ENCODE measurements around the gene TUBGCP6. TPM values are rescaled to one million over a fixed set of nuclear protein-coding genes. Genes with fewer than 3 reads are reported as not detected.

Gene TUBGCP6
- total and polyA plus RNA-seq, 2 donors (not counting 1 experiment from before 2014, with no cell fraction given): 137 to 178 TPM

DNA sequence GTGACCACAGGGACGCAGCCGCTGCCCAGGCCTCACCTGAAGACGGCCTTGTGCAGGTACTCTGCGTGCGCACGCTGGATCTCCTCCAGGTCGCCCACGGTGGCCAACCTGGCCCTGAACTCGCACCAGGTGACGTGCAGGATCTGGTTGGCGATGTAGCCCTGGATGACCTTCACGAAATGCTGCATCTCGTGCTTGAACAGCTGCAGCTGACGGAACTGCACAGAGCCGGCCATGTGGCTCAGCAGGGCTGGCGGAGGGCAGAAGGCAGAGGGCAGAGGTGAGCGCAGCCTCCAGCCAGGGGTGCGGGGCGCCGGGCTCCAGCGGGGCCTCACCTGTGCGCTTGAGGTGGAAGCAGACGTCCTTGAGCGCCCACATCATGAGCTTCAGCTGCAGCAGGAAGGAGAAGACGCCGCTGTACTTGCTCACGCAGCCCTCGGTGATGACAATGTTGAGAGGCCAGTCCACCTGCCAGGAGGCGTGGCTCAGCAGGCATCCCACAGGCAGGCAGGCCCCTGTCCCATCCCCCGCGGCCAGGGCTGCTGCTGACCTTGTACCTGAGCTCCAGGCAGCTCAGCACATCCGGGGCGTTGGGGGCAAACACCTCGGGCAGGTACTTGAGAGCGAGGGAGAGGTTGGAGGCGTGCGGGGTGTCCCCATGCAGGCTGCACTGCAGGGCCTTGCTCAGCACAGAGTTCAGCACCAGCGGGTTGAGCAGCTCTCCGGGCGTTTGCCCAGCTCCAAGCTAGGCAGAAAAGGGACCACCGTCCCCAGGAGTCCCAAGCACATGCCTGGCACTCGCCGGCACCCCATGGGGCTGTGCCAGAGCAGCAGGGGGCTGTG is 26.4 kb downstream of the TUBGCP6 start:
- H3K27ac Mint-ChIP-seq: no peak overlapping the region
- no peaks in the 10 kb centered on the region for H3K9me3 Mint-ChIP-seq (ENCODE audit: insufficient read depth)
- intact Hi-C loops (cut with micrococcal nuclease): no loop called here
- H3K27me3 Mint-ChIP-seq: no peaks in the 10 kb centered on the region
- WGBS (ENCODE audit: insufficient coverage): 88% methylated on average over 43 of the region's 43 CpGs
- peaks cover 0 to 75% of the 10 kb centered on the region in 2 experiments for H3K36me3 ChIP-seq (replicated peaks in 1 of 2; ENCODE audit: control extremely low read depth in 1 of 2, control insufficient read depth in 1 of 2, extremely low read depth in 1 of 2, insufficient read depth in 2 of 2, low read length in 1 of 2)
- TF ChIP-seq, protein P1, sequence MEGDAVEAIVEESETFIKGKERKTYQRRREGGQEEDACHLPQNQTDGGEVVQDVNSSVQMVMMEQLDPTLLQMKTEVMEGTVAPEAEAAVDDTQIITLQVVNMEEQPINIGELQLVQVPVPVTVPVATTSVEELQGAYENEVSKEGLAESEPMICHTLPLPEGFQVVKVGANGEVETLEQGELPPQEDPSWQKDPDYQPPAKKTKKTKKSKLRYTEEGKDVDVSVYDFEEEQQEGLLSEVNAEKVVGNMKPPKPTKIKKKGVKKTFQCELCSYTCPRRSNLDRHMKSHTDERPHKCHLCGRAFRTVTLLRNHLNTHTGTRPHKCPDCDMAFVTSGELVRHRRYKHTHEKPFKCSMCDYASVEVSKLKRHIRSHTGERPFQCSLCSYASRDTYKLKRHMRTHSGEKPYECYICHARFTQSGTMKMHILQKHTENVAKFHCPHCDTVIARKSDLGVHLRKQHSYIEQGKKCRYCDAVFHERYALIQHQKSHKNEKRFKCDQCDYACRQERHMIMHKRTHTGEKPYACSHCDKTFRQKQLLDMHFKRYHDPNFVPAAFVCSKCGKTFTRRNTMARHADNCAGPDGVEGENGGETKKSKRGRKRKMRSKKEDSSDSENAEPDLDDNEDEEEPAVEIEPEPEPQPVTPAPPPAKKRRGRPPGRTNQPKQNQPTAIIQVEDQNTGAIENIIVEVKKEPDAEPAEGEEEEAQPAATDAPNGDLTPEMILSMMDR (IDR thresholded peaks at IDR 0.05): no peak
- no peak for TF ChIP-seq EZH2 (IDR thresholded peaks at IDR 0.05; ENCODE audit: borderline replicate concordance, insufficient read depth, low read depth, low read length, poor library complexity, severe bottlenecking)
- no peak for ATAC-seq (ENCODE audit: low read depth)
- CTCF ChIA-PET: interaction anchor here (3.5 kb wide), 1 partner anchor 69 kb away, joined by 11 read pairs; no protein-coding TSS in a partner anchor
- no peak overlapping the region for H3K9ac ChIP-seq (ENCODE audit: low read length)
- no peak overlapping the region for H3K4me2 ChIP-seq (replicated peaks; ENCODE audit: low read depth, low read length, poor library complexity, severe bottlenecking)
- H3K4me1 Mint-ChIP-seq: peaks cover 2% of the 10 kb centered on the region
- no peak overlapping the region for H3K4me3 ChIP-seq (ENCODE audit: control extremely low read depth in 1 of 5, extremely low read depth in 1 of 5, insufficient read depth in 1 of 5, low read depth in 2 of 5, low read length in 4 of 5)
- peak; percentile 34 for DNase-seq
- no peak overlapping the region for H3K27ac ChIP-seq (ENCODE audit: low read length in 2 of 2)
- POLR2A ChIA-PET: interaction anchor here (0.6 kb wide), 1 partner anchor 282 kb away, joined by 4 read pairs; no protein-coding TSS in a partner anchor
- H2AFZ ChIP-seq (ENCODE audit: insufficient read depth, low read depth, low read length, poor library complexity, severe bottlenecking): no peak overlapping the region
- no peaks in the 10 kb centered on the region for H3K4me1 ChIP-seq (ENCODE audit: control insufficient read depth in 2 of 2, insufficient read depth in 2 of 2, low read length in 2 of 2)
- H3K79me2 ChIP-seq (ENCODE audit: control insufficient read depth, insufficient read depth, low read length): no peaks in the 10 kb centered on the region
- no peaks in the 10 kb centered on the region for H3K9me3 ChIP-seq (ENCODE audit: control extremely low read depth in 1 of 3, control insufficient read depth in 2 of 3, insufficient read depth in 1 of 3, low read length in 2 of 3)
- H3K4me3 Mint-ChIP-seq: no peak overlapping the region
- peaks cover 22% of the 10 kb centered on the region for H4K20me1 ChIP-seq (ENCODE audit: control insufficient read depth, insufficient read depth, low read length, poor library complexity, severe bottlenecking)
- no peaks in the 10 kb centered on the region for H3K27me3 ChIP-seq (replicated peaks in 1 of 4; ENCODE audit: control extremely low read depth in 1 of 4, control insufficient read depth in 3 of 4, insufficient read depth in 4 of 4, low read length in 3 of 4)

DNA sequence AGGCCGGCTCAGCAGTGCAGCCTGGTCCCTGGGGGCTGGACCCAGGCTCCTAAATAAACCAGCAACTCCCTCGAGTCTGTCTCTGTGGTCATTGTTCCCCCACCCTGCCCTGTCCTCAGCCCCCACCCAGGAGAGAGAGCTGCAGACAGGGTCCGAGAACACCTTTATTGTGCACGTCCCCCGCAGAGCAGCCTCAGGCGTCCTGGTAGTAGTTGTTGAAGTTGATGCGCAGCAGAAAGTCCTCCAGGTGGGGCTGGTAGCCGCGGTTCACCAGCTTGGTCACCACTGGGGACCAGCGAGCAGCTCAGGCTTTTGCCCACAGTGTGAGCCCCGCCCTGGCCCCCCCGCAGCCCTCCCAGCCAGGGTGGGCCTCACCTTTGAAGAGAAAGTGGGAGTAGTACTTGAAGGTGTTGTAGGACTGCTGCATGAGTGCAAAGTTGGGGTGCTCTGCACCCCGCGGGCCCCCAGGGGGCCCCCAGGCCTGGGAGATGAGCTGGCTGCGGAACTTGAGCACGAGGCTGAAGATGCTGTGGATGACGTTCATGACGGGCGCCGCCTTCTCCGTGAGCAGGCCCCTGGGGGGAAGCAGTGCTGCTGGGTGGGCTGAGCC is 27.2 kb downstream of the TUBGCP6 start:
- peak overlapping the region; percentile 50 for H3K27ac Mint-ChIP-seq
- Histone ChIP-seq H3K79me2 (ENCODE audit: control insufficient read depth, insufficient read depth, low read length) (peaks cover 6% of the 10 kb centered on the region), H3K27me3 (replicated peaks in 1 of 4; ENCODE audit: control extremely low read depth in 1 of 4, control insufficient read depth in 3 of 4, insufficient read depth in 4 of 4, low read length in 3 of 4) (no peaks in the 10 kb centered on the region), H3K9me3 (ENCODE audit: control extremely low read depth in 1 of 3, control insufficient read depth in 2 of 3, insufficient read depth in 1 of 3, low read length in 2 of 3) (no peaks in the 10 kb centered on the region), H3K9ac (ENCODE audit: low read length) (no peak overlapping the region), H3K4me3 (ENCODE audit: control extremely low read depth in 1 of 5, extremely low read depth in 1 of 5, insufficient read depth in 1 of 5, low read depth in 2 of 5, low read length in 4 of 5) (no peak overlapping the region), H2AFZ (ENCODE audit: insufficient read depth, low read depth, low read length, poor library complexity, severe bottlenecking) (no peak overlapping the region), H3K36me3 (replicated peaks in 1 of 2; ENCODE audit: control extremely low read depth in 1 of 2, control insufficient read depth in 1 of 2, extremely low read depth in 1 of 2, insufficient read depth in 2 of 2, low read length in 1 of 2) (peaks cover 0 to 76% of the 10 kb centered on the region in 2 experiments), H3K4me2 (replicated peaks; ENCODE audit: low read depth, low read length, poor library complexity, severe bottlenecking) (no peak overlapping the region), H3K27ac (ENCODE audit: low read length in 2 of 2) (no peak overlapping the region), H4K20me1 (ENCODE audit: control insufficient read depth, insufficient read depth, low read length, poor library complexity, severe bottlenecking) (peaks cover 27% of the 10 kb centered on the region), H3K4me1 (ENCODE audit: control insufficient read depth in 2 of 2, insufficient read depth in 2 of 2, low read length in 2 of 2) (no peaks in the 10 kb centered on the region)
- H3K4me1 Mint-ChIP-seq: peaks cover 4% of the 10 kb centered on the region
- ATAC-seq (ENCODE audit: low read depth): no peak
- WGBS (ENCODE audit: insufficient coverage): 81% methylated on average over 20 of the region's 21 CpGs
- H3K9me3 Mint-ChIP-seq (ENCODE audit: insufficient read depth): no peaks in the 10 kb centered on the region
- CTCF ChIA-PET: no interaction called here
- no peak for TF ChIP-seq EZH2 (IDR thresholded peaks at IDR 0.05; ENCODE audit: borderline replicate concordance, insufficient read depth, low read depth, low read length, poor library complexity, severe bottlenecking)
- TF ChIP-seq, protein P1 (IDR thresholded peaks at IDR 0.05): no peak
- DNase-seq: no peak
- intact Hi-C loops (cut with micrococcal nuclease): no loop called here
- no peak overlapping the region for H3K4me3 Mint-ChIP-seq
- H3K27me3 Mint-ChIP-seq: no peaks in the 10 kb centered on the region
- POLR2A ChIA-PET: no interaction called here

All from B cell (primary cell).